Measurements from ENCODE around the gene FOXC2.

The FOXC2 gene

DNA sequence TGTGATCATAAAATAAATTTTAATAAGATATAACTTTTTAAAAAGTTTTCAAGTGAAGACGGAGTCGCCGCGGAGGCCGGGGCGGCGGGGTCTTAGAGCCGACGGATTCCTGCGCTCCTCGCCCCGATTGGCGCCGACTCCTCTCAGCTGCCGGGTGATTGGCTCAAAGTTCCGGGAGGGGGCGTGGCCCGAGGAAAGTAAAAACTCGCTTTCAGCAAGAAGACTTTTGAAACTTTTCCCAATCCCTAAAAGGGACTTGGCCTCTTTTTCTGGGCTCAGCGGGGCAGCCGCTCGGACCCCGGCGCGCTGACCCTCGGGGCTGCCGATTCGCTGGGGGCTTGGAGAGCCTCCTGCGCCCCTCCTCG is at the start of gene FOXC2:
Gene FOXC2, plus strand, starts transcription at position 229 of the 365 bp plus-strand sequence. CDS start 507 bp downstream, outside the sequence.
- DNase-seq (ENCODE audit: low read depth, low spot score): no peak

DNA sequence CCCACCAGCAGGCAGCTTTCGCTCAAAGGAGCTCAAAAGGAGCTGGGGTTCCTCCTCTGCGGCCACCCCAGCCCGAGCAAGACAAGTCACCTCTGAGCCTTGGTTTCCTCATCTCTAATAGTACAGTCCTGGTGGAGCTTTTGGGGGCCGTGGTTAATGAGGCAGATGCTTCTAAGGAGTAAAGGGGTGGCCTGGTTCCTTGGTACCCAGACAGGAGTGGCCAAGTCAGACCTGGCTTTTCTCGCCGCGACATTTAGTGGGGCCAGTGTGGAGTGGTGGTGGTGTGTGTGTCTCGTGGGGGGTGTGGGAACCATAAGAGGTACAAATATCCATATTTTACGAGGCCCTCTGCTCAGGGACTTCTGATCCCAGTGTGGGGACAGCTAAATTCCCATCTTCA is 49.6 kb upstream of the FOXC2 start:
- DNase-seq (ENCODE audit: low read depth, low spot score): no peak

DNA sequence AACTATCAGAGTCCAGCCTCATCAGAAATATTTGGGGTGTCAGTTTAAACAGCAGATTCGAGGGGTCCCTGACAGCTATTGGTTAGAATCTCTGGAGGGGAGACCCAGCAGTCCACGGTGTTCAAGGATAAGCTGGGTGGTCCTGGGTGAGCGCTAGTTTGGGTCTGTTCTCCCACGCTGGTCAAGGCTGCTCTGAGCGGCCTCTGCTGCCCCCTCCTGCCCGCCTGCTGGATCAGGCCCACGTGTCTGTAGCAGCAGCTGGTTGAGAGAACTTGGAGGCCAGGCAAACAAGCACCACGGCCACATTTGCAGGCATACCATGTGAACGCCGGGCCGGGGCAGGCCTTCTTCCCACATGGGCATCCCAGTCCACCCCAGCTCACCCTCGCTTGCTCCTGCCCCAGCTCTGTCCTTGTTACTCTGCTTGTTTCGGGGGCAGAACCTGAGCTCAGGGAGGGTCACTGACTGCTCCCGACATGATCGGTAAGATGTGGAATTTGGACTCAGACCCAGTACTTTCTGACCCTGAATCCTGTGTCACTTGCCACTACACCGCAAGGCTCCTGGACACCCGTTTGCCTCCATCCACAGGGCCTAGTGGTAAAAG is 48.9 kb upstream of the FOXC2 start:
- no peak for DNase-seq (ENCODE audit: low read depth, low spot score)

DNA sequence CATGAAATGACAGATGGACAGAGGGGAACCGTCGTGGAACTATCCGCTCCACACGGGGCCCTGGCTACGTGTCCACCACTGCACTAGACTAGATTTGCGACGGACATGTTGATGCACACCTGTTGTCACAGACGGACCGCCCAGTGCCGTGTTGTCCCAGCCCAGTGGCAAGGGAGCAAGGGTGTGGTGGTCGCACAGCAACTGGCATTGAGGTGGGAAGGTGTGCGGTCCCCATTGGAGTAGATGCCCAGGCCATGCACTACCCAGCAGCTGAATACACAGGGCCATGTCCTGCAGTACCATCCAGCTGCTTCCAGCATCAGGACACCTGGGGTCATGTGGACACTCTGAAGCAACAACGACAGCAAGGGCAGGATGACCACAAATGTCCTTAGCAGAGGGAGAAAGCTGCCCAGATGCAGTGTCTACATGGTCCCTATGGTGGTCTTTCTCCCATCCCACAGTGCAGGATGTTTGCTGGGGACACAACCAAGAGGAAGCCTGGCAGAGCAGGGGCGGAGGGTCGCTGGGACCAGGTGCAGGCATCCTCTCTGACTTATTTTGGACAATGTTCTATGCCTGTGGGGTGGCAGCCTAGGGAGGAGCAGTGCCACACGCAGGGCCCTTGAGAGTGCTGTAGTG is 47.5 kb upstream of the FOXC2 start:
- DNase-seq (ENCODE audit: low read depth, low spot score): no peak

DNA sequence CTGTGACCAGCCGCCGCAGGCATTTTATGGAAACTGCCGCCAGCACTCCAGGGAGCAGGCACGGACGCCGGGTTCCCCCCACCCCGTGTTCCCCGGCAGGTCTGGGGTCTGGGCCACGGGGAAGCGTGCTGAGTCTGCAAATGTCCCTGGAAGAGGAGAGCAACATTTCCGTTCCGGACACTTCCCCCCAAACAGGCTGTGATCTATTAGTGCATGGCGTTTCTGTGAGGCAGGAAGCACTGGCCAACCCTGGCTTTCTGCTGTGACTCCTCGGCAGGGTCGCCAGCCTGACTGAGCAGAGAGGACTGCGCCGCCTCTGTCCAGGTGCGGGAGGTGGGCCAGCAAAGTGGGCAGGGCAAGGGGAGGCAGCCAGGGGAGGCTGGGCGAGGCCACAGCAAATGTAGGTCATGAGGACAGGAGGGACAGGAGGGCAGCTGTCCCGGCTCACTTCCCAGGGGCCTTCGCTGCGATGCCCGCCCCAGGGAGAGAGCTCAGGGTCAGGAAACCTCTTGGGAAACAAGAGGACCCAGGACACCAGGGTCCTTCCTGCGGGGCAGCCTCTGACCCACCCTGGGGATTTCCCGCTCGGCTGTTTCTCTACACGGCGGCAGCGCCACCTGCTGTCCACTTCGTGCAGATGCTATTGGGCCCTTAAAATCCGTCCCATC is 46.8 kb upstream of the FOXC2 start:
- DNase-seq (ENCODE audit: low read depth, low spot score): no peak

DNA sequence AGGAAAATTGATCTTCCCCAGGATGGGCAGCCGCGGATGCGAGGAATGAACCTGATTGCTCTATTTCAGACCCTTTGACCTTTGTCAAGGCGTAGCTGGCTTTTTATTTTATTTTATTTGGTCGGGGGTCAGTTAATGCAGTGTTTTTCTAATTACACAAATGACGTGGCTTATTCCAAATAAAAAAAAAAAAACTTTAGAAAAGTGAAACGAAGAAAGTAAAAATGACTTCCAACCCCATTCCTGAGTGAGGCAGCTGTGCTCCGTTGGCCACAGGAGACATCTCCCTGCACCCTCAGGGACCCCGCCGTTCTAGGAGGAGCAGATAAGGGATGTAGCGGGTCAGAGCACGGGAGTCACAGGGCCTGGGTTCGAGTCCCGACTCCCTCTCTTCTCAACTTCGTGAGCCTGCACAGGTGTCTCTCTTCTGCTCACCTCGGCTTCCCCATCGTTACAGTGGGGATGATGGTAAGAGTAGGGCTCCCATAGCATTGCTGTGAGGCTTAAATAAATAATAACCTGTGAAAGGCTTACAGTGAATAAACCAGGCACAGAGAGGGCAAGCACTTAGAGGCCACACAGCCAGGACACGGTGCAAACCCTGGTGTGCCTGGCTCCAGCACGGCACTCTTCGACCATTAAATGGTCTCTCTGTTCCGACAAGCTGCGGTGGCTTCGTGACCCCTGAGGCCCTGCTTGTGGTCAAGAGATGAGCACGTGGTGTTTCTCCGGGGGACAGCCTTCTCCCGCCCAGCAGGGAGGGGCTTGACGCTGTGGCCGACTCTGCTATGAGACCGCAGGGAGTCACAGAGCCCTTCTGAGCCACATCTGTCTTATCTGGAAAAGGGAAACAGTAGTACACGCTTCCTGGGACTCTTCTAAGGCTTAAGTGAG is 46.1 kb upstream of the FOXC2 start:
- DNase-seq (ENCODE audit: low read depth, low spot score): no peak

DNA sequence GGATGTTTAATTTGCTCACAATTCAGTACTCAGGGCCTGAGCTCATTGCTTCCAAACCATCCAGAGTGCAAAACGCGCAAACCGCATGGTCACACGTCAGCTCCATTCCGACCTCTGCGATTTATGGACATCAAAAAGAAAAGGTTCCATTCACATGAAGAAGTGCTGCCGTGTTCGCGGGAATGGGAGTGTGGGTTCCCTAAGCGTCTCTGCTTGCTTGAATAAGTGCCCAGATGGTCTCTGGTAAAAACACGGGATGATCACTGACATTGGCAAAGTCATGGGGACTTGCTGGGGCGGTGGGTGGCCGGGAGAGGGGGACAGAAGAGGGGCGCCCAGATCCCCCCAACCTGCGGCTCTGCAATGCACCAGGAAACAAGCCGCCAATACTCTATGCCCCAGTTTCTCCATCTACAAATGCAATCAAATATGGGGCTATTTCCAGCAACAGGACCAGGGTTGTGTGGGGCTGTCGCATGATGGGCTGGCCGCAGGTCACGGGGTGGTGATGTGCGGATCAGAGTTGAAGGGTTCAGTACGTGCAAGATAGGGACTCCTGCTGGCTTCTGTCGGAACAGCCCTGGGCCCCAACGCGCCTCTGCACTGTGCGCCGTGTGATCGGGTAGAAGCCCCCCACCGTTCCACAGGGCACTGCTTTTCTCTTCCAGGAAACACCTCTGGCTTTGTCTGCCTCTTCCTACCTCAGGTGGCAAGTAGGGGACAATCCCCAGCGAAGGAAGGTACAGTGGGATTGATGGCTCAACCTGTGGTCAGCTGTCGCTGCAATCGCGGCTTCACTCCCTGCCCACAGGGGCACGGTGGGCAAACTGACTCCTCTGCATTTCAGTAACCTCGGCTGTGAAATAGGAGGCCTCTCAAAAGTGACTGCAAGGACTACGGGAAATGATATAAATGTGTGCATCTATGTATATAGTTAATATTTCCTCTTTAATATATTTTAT is 45.1 kb upstream of the FOXC2 start:
- DNase-seq (ENCODE audit: low read depth, low spot score): no peak

DNA sequence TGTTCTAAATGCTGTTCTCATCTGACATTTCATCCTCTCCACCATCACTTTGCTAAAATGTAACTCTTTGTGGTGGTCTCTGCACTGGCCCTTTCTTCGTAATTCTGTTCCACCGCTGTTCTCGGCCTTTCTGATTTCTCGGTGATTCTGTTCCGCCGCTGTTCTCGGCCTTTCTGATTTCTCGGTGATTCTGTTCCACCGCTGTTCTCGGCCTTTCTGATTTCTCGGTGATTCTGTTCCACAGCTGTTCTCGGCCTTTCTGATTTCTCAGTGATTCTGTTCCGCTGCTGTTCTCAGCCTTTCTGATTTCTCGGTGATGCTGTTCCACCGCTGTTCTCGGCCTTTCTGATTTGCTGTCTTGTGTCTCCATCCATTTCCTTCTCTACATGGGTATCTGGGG is 44.0 kb upstream of the FOXC2 start:
- DNase-seq (ENCODE audit: low read depth, low spot score): no peak

DNA sequence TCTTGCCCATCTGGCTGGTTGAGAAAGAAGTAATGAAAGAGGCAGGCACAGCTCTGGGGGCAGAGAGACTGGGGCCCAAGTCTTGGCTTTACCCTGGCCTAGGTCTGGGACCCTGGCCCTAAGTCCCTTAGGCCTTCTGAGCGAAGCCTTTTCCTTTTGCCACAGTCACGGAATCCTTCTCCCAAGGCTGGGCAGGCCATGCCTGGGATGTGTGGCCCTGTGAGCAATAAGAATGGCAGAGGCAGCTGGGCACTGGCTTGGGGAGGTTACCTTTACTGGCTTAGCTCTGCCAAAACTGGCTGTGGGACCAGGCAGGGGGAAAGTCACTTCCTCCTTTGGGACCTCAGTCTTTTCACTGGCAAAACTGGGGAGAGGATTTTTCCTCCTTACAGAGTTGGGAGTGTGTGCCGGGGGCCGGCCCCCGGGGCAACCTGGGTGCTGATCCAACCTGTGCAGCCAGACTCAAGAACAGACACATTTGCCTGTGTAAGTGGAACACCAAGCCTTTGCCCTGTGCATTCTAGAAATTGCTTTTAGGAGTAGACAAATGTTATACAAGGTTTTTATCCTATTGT is 43.4 kb upstream of the FOXC2 start:
- DNase-seq (ENCODE audit: low read depth, low spot score): no peak

DNA sequence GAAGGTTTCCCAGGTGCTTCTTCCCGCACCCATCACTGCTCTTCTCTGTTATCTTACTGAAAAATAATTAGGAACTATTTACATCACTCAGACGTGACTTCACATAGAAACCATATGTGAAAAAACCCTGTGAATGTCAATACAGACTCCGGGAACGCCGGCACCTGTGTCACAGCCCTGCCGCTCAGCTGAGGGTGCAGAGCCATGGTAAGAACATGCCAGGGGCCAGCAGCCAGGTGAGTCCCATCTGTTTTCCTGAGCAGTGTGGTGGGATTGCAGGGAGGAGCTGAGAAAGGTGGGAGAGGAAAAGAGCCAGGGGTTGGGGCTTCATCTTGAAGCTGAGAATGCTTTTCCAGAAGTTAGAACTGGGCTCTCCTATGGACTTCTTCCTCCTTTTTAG is 42.6 kb upstream of the FOXC2 start:
- DNase-seq (ENCODE audit: low read depth, low spot score): no peak

DNA sequence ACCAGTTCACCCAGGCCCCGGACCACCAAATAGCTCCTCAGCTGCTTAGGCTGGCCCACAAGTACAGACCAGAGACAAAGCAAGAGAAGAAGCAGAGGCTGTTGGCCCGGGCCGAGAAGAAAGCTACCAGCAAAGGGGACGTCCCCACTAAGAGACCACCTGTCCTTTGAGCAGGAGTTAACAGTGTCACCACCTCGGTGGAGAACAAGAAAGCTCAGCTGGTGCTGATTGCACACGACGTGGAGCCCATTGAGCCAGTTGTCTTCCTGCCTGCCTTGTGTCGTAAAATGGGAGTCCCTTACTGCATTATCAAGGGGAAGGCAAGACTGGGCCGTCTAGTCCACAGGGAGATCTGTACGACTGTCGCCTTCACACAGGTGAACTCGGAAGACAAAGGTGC is 40.9 kb upstream of the FOXC2 start:
- DNase-seq (ENCODE audit: low read depth, low spot score): no peak

DNA sequence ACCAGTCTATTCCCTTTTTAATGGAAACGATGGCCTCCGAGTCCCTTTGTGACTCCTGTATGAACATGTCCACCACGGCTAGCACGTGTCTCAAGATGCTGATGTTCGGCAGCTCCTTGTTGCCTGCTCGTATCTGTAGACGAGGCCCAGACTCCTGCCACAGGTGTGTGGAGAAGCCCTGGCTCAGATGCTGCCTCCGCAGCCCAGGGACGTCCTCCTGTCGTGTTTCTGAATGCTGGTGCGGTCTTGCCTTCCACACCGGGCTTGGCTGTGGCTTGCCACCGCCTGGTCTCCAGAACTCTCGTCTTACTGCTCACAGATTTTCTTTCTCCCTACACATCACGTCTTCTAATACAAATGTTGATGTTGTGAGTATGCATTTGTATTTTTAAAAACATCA is 39.3 kb upstream of the FOXC2 start:
- DNase-seq (ENCODE audit: low read depth, low spot score): no peak

DNA sequence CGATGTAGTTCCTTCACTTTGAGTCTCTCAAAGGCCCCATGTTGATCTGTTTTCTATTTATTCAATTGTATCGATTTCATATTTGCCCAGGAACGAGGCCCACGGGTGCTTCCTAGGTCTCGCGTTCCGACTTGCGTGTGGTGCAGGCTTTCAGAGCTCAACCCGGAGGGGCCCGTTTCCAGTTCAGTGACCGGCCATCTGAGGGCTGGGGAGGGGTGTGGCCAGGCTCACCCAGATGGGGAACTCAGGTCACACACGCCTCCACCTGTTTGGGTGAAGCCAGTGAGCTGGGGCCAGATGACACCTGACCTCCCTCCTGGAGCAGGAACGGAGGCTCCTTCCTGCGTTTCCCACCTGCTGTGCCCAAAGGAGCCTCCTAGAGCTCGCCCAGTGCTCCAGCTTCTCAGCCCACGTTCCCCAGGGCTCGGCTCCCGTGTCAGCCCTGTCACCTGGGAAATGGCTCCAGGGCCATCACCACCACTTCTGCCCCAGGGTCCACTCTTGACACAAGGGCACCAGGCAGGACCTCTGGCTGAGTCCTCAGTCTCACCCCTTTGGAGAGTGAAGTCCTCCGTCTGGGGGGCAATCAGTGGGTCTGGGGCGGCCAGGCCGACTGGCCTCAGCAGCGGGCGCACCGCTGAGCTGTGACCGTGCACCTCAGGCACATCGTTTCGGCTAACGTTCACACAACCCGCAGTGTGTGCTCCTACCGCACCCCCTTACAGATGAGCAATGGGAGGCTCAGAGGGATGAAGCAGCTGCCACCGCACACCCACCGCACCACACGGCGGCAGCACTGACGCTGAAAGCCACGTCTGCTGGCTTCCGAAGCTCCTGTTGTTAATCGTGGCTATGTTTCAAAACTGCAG is 38.3 kb upstream of the FOXC2 start:
- no peak for DNase-seq (ENCODE audit: low read depth, low spot score)

DNA sequence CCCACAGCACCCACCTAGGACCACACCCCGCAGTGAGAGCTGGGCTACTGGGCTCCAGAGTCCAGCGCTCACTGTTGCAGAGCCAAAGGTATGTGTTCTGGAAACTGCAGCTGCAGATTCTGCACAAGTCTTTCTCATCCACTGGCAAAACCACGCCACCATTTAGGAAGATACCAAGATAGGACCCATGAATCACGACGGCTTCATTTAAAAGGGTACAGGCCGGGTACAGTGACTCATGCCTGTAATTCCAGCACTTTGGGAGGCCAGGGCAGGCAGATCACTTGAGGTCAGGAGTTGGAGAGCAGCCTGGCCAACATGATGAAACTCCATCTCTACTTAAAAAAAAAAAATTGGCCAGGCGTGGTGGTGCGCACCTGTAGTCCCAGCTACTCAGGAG is 37.5 kb upstream of the FOXC2 start:
- DNase-seq (ENCODE audit: low read depth, low spot score): no peak

DNA sequence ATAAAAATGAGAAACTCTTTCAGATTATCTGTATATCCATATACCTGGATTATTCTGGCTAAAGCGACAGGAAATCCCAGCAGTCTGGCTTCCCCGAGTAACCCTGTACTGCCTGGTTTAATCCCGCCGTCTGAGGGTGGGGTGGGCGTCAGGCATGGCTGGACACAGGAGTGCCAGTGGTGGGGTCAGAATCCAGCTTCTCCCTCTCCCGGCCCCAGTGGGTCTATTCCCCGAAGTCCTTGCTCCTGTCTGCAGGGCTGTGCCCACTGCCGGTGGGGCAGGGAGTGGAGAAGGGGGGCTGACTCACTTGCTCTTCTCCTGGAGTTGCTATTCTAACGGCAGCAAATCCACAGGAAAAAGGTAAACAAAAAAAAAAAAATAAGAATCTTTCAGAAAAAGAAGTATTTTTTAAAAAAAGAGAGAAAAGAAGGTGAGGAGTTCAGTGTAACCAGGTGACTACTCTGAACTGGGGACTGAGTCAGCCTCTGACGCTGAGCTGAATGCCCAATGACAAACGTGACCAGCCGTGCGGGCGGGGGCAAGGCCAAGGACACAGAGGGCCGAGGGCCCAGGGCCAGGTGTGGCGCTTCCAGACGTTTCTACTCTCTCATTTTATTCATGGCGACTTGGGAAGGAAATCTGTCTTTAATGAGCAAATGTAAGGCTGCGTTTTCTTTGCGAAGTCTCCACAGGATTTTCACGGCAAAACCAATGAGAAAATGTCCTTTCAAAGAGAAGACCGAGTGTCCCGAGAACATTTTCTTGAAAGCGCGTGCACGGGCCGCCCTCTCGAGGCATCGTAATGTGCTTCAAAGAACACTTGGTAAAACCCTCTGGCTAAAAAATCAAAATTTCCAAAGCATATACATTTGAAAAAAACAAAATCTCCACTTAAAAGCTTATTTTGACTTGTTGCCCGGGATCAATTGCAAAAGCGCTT is 36.1 kb upstream of the FOXC2 start:
- no peak for DNase-seq (ENCODE audit: low read depth, low spot score)

DNA sequence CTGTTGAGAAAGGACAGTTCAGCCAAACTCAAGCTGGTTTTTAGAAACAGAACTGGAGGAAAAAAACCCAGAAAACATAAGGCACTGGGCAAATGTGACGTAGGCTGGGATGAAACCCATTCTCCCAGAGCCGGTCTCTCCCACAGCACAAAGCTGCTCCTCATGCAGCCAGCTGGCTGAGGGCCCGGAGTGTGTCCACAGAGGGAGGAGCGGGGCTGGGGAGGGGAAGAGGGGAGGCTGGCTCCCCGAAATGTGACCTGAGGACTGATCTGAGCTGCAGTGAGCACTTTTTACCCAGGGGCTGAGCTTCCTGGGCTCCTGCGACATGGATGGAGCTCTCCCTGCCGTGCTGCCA is 35.5 kb upstream of the FOXC2 start:
- no peak for DNase-seq (ENCODE audit: low read depth, low spot score)

DNA sequence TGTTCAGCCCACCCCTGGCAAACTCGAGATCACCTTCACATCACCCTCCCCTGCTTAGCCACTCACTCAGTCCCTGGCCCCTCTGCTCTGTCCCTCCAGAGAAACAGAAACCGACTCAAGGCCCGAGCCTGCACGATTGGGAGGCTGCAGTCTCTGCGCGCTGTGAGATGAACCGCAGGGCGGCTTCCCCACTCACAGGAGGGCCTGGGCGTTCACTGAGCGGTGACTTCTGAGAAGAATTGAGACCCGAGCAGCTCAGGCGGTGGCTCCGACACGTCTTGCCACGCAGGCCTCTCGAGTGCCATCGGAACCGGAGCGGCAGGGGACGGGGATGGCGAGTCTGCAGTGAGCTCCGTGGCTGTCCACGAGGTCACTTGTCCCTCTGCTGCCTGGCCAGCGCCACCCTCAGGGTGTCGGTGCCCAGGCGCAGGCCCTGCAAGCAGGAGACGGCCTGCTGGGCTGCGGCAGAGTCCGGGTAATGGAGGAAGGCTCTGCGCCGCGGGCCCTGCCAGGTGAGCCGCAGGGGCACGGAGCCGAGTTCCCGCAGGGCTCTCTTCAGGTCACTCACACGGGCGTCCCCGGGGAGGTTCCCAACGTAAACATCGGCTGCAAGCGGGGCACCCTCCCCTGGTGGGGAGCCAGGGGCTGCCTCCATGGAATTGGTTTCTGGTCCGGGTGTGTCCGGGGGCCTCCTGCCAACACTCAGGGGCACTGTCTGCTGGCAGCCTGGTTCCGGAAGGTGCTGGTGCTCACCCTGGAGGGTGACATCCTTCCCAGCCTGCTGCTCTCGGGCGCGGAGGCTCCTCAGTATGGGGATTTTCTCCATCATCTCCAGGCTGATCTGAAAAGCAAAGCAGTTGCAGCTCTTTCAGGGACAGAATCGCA is 34.7 kb upstream of the FOXC2 start:
- DNase-seq (ENCODE audit: low read depth, low spot score): no peak

DNA sequence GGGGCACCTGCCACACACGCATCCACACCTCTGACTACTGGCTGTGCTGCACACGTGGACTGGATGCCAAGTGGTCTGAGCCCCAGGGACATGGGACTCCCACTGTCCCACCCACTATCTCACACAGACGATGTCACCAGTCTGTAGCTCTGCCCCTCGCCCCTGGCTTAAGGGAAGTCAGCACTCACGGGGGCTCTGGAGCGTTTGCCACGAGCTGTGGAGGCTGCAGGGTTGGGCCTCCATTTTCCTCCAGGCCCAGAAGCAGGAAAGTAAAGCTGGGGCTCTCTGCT is 34.2 kb upstream of the FOXC2 start:
- DNase-seq (ENCODE audit: low read depth, low spot score): no peak
